Renal pelvis (tissue), 12 donors: ENCODE results near the gene FEZF1. TPM values are rescaled to one million over a fixed set of nuclear protein-coding genes. Genes with fewer than 3 reads are reported as not detected.

Source experiments
- DNase-seq: peaks from one replicate; pipeline ENCODE4 v3.0.0-alpha.2; 2013
- long read RNA-seq, 16 experiments: transcript quantifications; one replicate each; lab custom pipeline, GENCODE V29; 2026
- polyA plus RNA-seq, 3 donors: library from polyadenylated mRNA; unstranded; fragments of 120-200 nt; gene quantifications; one replicate each; pipeline ENCODE4 v1.2.1, GENCODE V29; 2013; ENCODE audit not compliant: insufficient read length in 3 of 3

FEZF1 gene
- polyA plus RNA-seq: not detected
- long read RNA-seq, donor 1: 0 reads
- long read RNA-seq, donor 2: 0 reads
- long read RNA-seq, donor 3: 0 reads
- long read RNA-seq, donor 4: 0 reads
- long read RNA-seq, donor 5: 0 reads
- long read RNA-seq, donor 6: 0 reads
- long read RNA-seq, donor 7: 0 reads
- long read RNA-seq, donor 8: 0 reads
- long read RNA-seq, donor 9: 0 reads
- long read RNA-seq, donor 10: 0 reads
- long read RNA-seq, donor 11: 0 reads
- long read RNA-seq, donor 12: 0 reads
- long read RNA-seq, donor 13: 0 reads
- long read RNA-seq, donor 14: 0 reads
- long read RNA-seq, donor 15: 0 reads
- long read RNA-seq, donor 16: 0 reads

DNA sequence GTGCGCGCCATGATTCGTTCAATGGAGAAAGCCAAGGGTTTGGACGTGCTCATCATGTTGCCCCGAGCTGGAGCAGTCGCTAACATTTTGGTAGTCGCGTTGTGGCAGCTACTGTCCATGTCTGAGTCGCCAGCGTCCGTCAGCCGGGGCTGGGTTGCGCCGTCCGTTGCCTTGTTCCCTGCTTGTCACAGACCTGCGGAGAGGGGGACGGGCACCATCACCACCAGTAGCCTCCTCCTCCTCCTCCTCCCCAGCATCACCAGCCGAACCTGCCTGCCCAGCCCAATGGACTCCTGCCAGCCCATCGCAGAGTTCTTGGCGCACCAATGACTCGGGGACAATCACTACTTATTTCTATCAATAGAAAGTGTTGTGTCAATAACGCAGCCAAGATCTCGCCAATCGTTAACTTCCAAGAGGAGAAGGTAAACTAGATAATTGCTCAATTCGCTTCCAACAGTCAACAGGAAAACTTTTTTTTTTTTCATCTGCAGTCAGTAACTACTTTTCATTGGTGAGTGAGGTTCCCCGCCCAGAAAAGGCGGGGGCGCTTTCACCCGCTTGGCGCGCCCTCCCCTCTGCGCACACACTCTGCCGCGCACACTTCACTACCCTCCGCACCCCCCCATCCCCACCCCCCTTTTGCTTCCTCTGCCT, at the start of gene FEZF1:
FEZF1 (minus strand) TSS at position 432 of the 657 bp plus-strand sequence; CDS start at position 119, 313 bp downstream.
- no peak for DNase-seq

DNA sequence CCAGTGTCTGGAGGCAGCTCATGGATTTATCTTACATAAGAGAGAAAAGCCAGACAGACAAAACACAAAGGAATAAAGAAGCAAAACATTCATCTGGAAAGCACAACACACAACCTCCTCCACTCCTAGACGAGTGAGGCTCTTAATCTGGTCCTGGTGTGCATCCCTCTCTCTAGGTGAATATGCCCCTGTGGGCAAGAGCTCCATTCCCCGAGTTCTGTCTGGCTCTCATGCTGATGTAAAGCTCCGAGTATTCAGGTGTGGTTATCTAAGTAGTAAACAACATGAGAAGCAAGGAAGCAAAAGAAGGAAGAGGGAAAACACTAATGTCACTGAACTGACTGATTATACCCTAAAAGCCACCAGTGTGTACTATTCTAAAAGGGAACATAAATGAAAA, 47.9 kb upstream of the FEZF1 start:
- DNase-seq: no peak

DNA sequence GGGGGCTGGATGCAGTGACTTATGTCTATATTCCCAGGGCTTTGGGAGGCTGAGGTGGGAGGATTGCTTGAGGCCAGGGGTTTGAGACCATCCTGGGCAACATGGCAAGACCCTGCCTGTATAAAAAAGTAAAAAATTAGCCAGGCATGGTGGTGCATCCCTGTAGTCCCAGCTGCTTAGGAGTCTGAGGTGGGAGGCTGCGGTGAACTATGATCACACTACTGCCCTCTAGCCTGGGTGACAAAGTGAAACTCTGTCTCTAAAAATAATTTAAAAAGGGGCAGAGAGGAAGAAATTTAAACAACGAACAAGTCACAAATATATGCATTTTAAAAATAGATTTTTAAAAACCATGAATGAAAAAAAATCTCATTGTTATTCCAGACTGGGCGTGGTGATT, 46.2 kb upstream of the FEZF1 start:
- no peak for DNase-seq

- DNase-seq: no peak
Observed at GRCh38 chr7:122344303-122344620, 39.7 kb upstream of the FEZF1 start.

DNA sequence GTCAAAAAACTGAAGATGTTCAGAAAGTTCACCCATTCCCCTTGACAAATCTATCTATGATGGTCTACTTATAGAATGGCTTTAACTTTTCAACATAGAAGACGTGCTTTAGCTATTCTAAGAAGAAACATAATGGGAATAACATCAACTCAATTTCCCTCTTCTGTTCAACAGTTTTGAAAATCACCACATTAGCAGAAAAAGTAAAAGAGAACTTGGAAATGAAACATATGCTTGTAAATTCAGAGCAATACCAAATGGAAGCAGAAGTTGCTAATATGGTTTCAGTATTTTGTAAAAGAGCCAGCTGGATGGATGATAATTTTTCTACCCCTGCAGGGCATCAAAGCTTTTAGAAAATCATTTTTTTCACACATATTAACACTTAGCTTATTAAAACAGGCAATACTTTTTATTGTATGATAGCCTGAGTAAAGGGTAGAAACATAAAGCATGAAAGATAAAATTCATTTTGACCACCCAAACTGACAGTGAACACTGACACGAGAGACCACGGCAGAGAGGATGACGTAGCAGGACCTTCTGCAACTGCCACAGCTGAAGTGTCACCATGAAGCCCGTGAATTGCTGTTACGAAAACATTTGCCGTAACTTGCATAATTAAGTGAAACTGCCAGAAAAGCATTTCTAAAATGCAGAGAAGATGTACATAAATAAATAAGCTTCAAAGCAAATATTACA, 39.2 kb upstream of the FEZF1 start:
- DNase-seq: no peak

- no peak for DNase-seq
Observed at GRCh38 chr7:122340427-122340826, 35.9 kb upstream of the FEZF1 start.

DNA sequence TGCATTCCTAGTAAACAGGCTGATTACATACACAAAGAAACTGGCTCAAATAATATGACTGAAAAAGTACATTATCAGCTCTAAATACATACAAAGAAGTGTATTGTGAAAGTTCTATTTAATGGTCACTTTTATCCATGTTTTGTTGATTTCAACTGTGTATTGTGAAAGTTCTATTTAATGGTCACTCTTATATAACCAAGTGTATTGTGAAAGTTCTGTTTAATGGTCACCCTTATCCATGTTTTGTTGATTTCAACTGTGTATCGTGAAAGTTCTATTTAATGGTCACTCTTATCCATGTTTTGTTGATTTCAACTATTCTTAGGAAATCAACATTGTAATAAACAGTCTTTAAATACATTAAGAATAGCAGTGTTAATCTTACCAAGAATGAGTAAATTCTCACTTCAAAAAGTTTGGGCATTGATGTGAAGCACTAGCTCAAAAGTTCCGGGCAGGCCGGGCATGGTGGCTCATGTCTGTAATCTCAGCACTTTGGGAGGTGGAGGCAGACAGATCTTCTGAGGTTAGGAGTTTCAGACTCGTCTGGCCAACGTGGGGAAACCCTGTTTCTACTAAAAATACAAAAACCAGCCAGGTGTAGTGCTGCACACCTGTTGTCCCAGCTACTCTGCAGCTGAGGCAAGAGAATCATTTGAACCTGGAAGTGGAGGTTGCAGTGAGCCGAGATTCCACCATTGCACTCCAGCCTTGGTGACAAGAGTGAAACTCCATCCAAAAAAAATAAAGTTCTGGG, 34.8 kb upstream of the FEZF1 start:
- DNase-seq: no peak

DNA sequence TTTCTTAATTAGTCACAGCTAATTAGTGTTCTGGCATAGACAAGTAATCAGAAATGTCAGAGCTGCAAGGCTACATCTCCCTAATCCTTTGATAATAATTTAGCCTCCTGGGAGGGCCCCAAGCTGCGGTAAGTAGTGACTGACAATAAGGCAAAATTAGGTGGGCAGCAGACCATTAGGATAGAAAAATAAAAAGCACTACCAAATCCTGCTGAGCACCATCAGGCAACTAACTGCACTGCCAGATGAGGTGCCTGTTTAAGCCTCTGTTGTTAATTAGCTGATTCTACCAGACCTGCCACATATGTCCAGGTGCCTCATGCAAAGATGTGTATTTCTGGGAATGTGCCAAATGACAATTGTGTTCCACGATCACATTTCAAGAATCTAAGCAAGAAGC, 32.5 kb upstream of the FEZF1 start:
- no peak for DNase-seq

DNA sequence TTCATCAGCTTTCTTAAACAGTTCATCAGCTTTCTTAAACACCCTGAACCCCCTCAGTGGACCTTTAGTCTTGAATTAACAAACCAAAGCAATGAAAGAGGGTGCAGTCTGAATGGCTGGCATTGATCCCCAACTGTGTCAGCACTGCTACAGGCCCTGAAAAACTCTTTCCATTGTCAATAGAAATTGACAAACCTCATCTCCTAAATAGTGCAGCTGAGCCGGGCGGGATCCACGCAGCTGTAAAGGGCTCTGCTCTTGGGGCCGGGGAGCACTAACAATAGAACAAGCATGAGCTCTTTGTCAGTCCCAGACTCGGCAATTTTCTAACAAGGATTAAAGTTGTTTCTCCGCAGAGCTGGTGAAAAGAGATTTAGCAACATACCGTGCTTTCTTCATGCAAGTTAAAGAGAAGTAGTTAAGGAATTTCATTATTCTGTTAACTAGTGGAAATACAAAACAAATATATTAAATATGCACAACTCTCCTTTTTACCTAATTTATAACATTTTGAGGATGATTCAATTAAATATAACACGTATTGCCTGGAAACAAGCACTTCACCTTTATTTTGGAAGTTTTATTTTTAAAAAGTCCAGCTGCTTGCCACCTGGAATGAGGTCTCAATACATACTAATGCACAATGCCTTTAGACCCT, 24.7 kb upstream of the FEZF1 start:
- no peak for DNase-seq

DNA sequence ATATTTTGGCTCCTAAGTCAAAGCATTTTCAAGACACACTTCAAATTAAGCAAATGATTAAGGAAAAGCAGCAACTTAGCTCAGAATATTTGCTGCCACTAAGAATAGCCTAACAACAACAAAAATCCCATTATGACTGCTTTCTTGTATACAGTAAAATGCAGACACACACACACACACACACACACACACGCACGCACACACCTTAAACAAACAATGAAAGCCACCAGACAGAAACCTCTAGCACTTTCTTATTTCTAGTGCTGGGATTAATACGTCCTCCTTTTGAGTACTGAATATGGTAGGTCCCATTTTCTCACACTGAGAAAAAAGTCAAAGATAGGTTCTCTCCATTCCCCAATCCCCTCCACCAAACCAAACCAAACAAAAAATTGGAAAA, 23.4 kb upstream of the FEZF1 start:
- no peak for DNase-seq

GRCh38 chr7:122316467-122317388, 12.2 kb upstream of the FEZF1 start:
- no peak for DNase-seq

GRCh38 chr7:122315507-122316466, 11.2 kb upstream of the FEZF1 start:
- no peak for DNase-seq

GRCh38 chr7:122314284-122314683, 9.7 kb upstream of the FEZF1 start:
- no peak for DNase-seq

DNA sequence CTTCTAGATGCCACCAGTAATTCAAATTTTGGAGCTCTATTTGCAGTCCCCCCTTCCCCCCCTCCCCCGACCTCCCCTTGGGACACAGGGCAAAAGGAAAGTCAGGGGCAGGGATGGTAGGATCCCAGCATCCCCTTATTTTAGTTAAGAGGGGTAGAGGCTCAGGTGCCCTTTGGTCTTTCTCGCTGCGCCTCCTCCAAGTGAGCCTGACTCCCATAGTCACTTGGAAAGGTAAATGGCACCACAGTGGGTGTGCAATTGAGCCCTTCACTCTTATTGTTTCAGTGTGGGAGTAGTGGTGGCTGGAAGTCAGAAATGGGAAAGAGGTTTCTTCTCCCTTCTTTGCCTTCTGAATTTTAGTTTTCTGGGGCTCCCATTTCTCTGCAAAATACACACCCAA, 8.2 kb upstream of the FEZF1 start:
- DNase-seq: no peak

DNA sequence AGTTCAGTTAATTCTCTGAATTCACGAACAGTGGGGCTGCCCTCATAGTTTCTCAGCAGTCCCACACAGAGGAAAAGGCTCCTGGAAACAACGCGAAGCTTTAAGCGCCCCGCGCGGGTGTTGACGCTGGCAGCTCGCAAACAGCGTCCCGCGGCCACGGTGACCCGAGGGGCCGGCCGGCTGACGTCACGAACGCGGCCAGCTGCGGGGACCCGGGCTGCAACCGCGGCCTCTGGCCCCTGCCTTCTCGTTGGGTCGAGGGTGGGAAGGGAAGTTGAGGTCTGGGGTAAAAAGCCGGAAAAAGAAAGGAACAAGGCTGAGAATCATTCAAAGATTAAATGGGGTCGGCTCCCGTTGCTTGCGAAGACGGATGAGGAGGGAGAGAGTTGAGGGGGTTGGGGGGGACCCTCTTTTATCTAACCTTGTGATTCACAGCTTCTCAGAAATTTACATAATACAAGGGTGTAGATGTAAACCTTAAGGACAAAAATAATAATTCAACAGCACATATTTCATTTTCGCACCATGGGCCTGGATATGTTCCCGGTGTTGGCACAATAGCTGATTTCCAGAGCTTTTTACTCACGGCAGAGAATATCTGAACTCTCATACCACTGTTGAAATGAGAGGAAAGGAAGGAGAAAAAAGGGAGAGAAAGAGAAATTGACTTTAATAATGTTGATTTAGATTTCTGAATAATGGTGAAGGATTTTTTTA, 7.3 kb upstream of the FEZF1 start:
- DNase-seq: no peak

GRCh38 chr7:122311050-122311700, 6.6 kb upstream of the FEZF1 start:
- DNase-seq: no peak

DNA sequence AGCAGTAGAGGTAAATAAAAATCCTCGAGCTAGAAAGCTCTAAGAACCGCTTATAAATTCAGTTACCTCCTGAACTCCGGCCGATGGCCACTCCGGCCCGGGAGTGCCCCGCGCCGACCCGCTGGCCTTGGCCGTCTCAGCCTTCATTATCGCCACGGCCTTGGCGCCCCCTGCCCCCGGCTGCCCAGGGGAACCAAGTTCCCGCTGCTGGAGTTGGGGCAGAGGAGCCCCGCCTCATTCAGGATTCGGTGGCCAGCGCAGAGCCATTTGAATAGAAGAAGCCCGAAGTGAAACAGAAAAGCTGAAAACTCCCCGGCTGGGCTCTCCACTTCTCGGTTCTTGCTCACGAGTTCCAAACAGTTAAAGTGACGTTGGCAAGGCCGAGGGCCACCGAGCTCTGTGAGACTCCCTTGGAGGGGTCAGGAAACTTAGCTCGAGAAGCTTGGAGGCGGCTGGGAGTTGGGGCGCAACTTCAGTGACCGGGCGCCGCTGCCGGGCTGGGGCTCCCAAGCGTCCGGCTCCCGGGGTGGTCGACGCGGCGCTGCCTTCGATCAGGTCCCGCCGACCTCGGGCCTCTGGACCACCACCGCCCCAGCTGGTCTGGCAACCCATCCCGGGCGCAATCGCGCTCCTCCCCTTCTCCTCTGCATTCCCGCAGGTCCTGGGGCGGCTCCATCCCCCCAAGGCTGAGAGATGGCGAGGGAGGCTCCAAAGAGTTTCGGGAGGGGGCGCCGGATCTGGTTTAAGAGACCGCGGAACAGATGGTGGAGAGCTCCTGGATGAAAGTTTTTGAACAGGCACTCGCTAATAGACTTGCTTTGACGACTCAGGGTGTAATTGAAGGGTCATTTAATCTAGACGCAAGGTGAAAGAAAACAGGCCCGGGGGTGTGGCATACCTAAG, 5.8 kb upstream of the FEZF1 start:
- no peak for DNase-seq
